Measurements from ENCODE around the gene SH3D19. TPM values are rescaled to one million over a fixed set of nuclear protein-coding genes. Genes with fewer than 3 reads are reported as not detected.

The SH3D19 gene
- 25.0 TPM for polyA plus RNA-seq (2013, experiment 1 of 2)
- polyA plus RNA-seq (2013, experiment 2 of 2): 23.0 TPM

GRCh38 chr4:151325111-151325948 lies at the start of gene SH3D19:
Gene SH3D19, minus strand, starts transcription at chr4:151325605. Its CDS starts 253 bp downstream, at chr4:151325352.
- Histone ChIP-seq H3K4me1 (ENCODE audit: control insufficient read depth, insufficient read depth, low read length, poor library complexity, severe bottlenecking) (peaks cover 5% of the 10 kb centered on the region), H3K9me3 (ENCODE audit: control insufficient read depth, low read length) (no peaks in the 10 kb centered on the region), H3K36me3 (ENCODE audit: control insufficient read depth, insufficient read depth, low read length) (no peaks in the 10 kb centered on the region), H3K4me3 (ENCODE audit: extremely low read depth, insufficient read depth, low read length, poor library complexity, severe bottlenecking) (peak within 1 kb of the TSS; percentile 65), H3K27ac (ENCODE audit: low read depth, low read length, severe bottlenecking) (peak within 1 kb of the TSS; percentile 92)
- WGBS, 2 experiments (ENCODE audit: insufficient coverage in 2 of 2): 0 to 2% methylated on average over 52 to 63 of the region's 88 CpGs

GRCh38 chr4:151362404-151363164 lies 37.2 kb upstream of the SH3D19 start:
- Histone ChIP-seq H3K27ac (ENCODE audit: low read depth, low read length, severe bottlenecking) (no peak overlapping the region), H3K4me1 (ENCODE audit: control insufficient read depth, insufficient read depth, low read length, poor library complexity, severe bottlenecking) (no peaks in the 10 kb centered on the region), H3K36me3 (ENCODE audit: control insufficient read depth, insufficient read depth, low read length) (no peaks in the 10 kb centered on the region), H3K4me3 (ENCODE audit: extremely low read depth, insufficient read depth, low read length, poor library complexity, severe bottlenecking) (no peak overlapping the region), H3K9me3 (ENCODE audit: control insufficient read depth, low read length) (no peaks in the 10 kb centered on the region)
- 24 to 60% methylated on average over 5 to 9 of the region's 14 CpGs for WGBS, 2 experiments (ENCODE audit: insufficient coverage in 2 of 2)

- Histone ChIP-seq H3K4me3 (ENCODE audit: extremely low read depth, insufficient read depth, low read length, poor library complexity, severe bottlenecking) (no peak overlapping the region), H3K9me3 (ENCODE audit: control insufficient read depth, low read length) (no peaks in the 10 kb centered on the region), H3K36me3 (ENCODE audit: control insufficient read depth, insufficient read depth, low read length) (no peaks in the 10 kb centered on the region), H3K4me1 (ENCODE audit: control insufficient read depth, insufficient read depth, low read length, poor library complexity, severe bottlenecking) (no peaks in the 10 kb centered on the region), H3K27ac (ENCODE audit: low read depth, low read length, severe bottlenecking) (no peak overlapping the region)
- 85 to 91% methylated on average over 7 to 8 of the region's 13 CpGs for WGBS, 2 experiments (ENCODE audit: insufficient coverage in 2 of 2)
These were observed 36.6 kb upstream of the SH3D19 start for GRCh38 chr4:151361966-151362365.

- H3K27ac ChIP-seq (ENCODE audit: low read depth, low read length, severe bottlenecking): no peak overlapping the region
- H3K9me3 ChIP-seq (ENCODE audit: control insufficient read depth, low read length): no peaks in the 10 kb centered on the region
- no peak overlapping the region for H3K4me3 ChIP-seq (ENCODE audit: extremely low read depth, insufficient read depth, low read length, poor library complexity, severe bottlenecking)
- no peaks in the 10 kb centered on the region for H3K36me3 ChIP-seq (ENCODE audit: control insufficient read depth, insufficient read depth, low read length)
- WGBS, 2 experiments (ENCODE audit: insufficient coverage in 2 of 2): 86 to 100% methylated on average over 1 of the region's 2 CpGs
- H3K4me1 ChIP-seq (ENCODE audit: control insufficient read depth, insufficient read depth, low read length, poor library complexity, severe bottlenecking): peaks cover 3% of the 10 kb centered on the region
These were observed 35.7 kb upstream of the SH3D19 start for GRCh38 chr4:151361126-151361525.

- Histone ChIP-seq H3K9me3 (ENCODE audit: control insufficient read depth, low read length) (no peaks in the 10 kb centered on the region), H3K36me3 (ENCODE audit: control insufficient read depth, insufficient read depth, low read length) (no peaks in the 10 kb centered on the region), H3K27ac (ENCODE audit: low read depth, low read length, severe bottlenecking) (no peak overlapping the region), H3K4me3 (ENCODE audit: extremely low read depth, insufficient read depth, low read length, poor library complexity, severe bottlenecking) (no peak overlapping the region), H3K4me1 (ENCODE audit: control insufficient read depth, insufficient read depth, low read length, poor library complexity, severe bottlenecking) (peaks cover 4% of the 10 kb centered on the region)
- 83 to 100% methylated on average over 1 of the region's 4 CpGs for WGBS, 2 experiments (ENCODE audit: insufficient coverage in 2 of 2)
These were observed 34.2 kb upstream of the SH3D19 start for GRCh38 chr4:151359576-151359975.

GRCh38 chr4:151358266-151358665 lies 32.9 kb upstream of the SH3D19 start:
- WGBS, 2 experiments (ENCODE audit: insufficient coverage in 2 of 2): 95% methylated on average over 3 of the region's 3 CpGs; no CpG with 5 or more reads in 1 of the 2 experiments
- peaks cover 4% of the 10 kb centered on the region for H3K4me1 ChIP-seq (ENCODE audit: control insufficient read depth, insufficient read depth, low read length, poor library complexity, severe bottlenecking)
- no peak overlapping the region for H3K27ac ChIP-seq (ENCODE audit: low read depth, low read length, severe bottlenecking)
- no peaks in the 10 kb centered on the region for H3K36me3 ChIP-seq (ENCODE audit: control insufficient read depth, insufficient read depth, low read length)
- no peaks in the 10 kb centered on the region for H3K9me3 ChIP-seq (ENCODE audit: control insufficient read depth, low read length)
- no peak overlapping the region for H3K4me3 ChIP-seq (ENCODE audit: extremely low read depth, insufficient read depth, low read length, poor library complexity, severe bottlenecking)

- Histone ChIP-seq H3K4me1 (ENCODE audit: control insufficient read depth, insufficient read depth, low read length, poor library complexity, severe bottlenecking) (peaks cover 4% of the 10 kb centered on the region), H3K27ac (ENCODE audit: low read depth, low read length, severe bottlenecking) (no peak overlapping the region), H3K36me3 (ENCODE audit: control insufficient read depth, insufficient read depth, low read length) (no peaks in the 10 kb centered on the region), H3K9me3 (ENCODE audit: control insufficient read depth, low read length) (no peaks in the 10 kb centered on the region), H3K4me3 (ENCODE audit: extremely low read depth, insufficient read depth, low read length, poor library complexity, severe bottlenecking) (no peak overlapping the region)
- WGBS, 2 experiments (ENCODE audit: insufficient coverage in 2 of 2): 80% methylated on average over 1 of the region's 1 CpG; no CpG with 5 or more reads in 1 of the 2 experiments
These were observed 31.1 kb upstream of the SH3D19 start for GRCh38 chr4:151356510-151356909.

- Histone ChIP-seq H3K36me3 (ENCODE audit: control insufficient read depth, insufficient read depth, low read length) (no peaks in the 10 kb centered on the region), H3K9me3 (ENCODE audit: control insufficient read depth, low read length) (no peaks in the 10 kb centered on the region)
- 75 to 83% methylated on average over 1 to 2 of the region's 4 CpGs for WGBS, 2 experiments (ENCODE audit: insufficient coverage in 2 of 2)
These were observed 29.8 kb upstream of the SH3D19 start for GRCh38 chr4:151355155-151355554.

GRCh38 chr4:151347490-151348235 lies 22.3 kb upstream of the SH3D19 start:
- Histone ChIP-seq H3K4me3 (ENCODE audit: extremely low read depth, insufficient read depth, low read length, poor library complexity, severe bottlenecking) (no peak overlapping the region), H3K36me3 (ENCODE audit: control insufficient read depth, insufficient read depth, low read length) (no peaks in the 10 kb centered on the region), H3K27ac (ENCODE audit: low read depth, low read length, severe bottlenecking) (no peak overlapping the region), H3K4me1 (ENCODE audit: control insufficient read depth, insufficient read depth, low read length, poor library complexity, severe bottlenecking) (no peaks in the 10 kb centered on the region), H3K9me3 (ENCODE audit: control insufficient read depth, low read length) (no peaks in the 10 kb centered on the region)
- 63 to 85% methylated on average over 3 to 4 of the region's 9 CpGs for WGBS, 2 experiments (ENCODE audit: insufficient coverage in 2 of 2)

More at GRCh38 chr4:151355155-151355554, 29.8 kb upstream of the SH3D19 start:
- no peak overlapping the region for H3K27ac ChIP-seq (ENCODE audit: low read depth, low read length, severe bottlenecking)
- H3K4me3 ChIP-seq (ENCODE audit: extremely low read depth, insufficient read depth, low read length, poor library complexity, severe bottlenecking): no peak overlapping the region
- peaks cover 4% of the 10 kb centered on the region for H3K4me1 ChIP-seq (ENCODE audit: control insufficient read depth, insufficient read depth, low read length, poor library complexity, severe bottlenecking)

GRCh38 chr4:151344948-151345347 lies 19.5 kb upstream of the SH3D19 start:
- WGBS, 2 experiments (ENCODE audit: insufficient coverage in 2 of 2): 94% methylated on average over 2 of the region's 2 CpGs; no CpG with 5 or more reads in 1 of the 2 experiments
- Histone ChIP-seq H3K36me3 (ENCODE audit: control insufficient read depth, insufficient read depth, low read length) (no peaks in the 10 kb centered on the region), H3K4me3 (ENCODE audit: extremely low read depth, insufficient read depth, low read length, poor library complexity, severe bottlenecking) (no peak overlapping the region), H3K27ac (ENCODE audit: low read depth, low read length, severe bottlenecking) (no peak overlapping the region), H3K9me3 (ENCODE audit: control insufficient read depth, low read length) (no peaks in the 10 kb centered on the region), H3K4me1 (ENCODE audit: control insufficient read depth, insufficient read depth, low read length, poor library complexity, severe bottlenecking) (no peaks in the 10 kb centered on the region)
